Pancreas (tissue), 10 donors: ENCODE measurements around the gene NEDD9. TPM values are rescaled to one million over a fixed set of nuclear protein-coding genes. Genes with fewer than 3 reads are reported as not detected.

ENCODE experiments used
- ATAC-seq, 4 donors: fragments of 200-7000 bp; cut with Tn5 transposase; one replicate each; pipeline versions ENCODE4 v1.8.0 to v1.9.1; 2020; ENCODE audit warnings: mild to moderate bottlenecking in 4 of 4, moderate library complexity in 4 of 4
- DNase-seq, 6 donors: peaks; one replicate each; pipeline ENCODE4 v3.0.0-alpha.2; 2020
- FAIRE-seq: peaks from 2 replicates; lab custom pipeline; 2012; peaks lifted over from hg19 to GRCh38; lab: Jason Lieb, UNC
- H3K27ac ChIP-seq, 4 donors: fragments of 200-600 bp; sonication (generic); 1 replicate in 3 of 4; 2 replicates in 1 of 4; pipeline versions ENCODE4 v1.5.0 to v1.8.0; 2020
- H3K27me3 ChIP-seq, 4 donors: fragments of 200-600 bp; one replicate each; pipeline ENCODE4 v1.8.0; 2021
- H3K36me3 ChIP-seq, 3 donors: fragments of 200-600 bp; sonication (generic) in 1 of 3; one replicate each; pipeline versions ENCODE4 v1.5.0 to v1.8.0; 2020 to 2021
- H3K4me1 ChIP-seq, 3 donors: fragments of 200-600 bp; one replicate each; pipeline ENCODE4 v1.8.0; 2021
- H3K4me3 ChIP-seq, 4 donors: fragments of 200-600 bp; sonication (generic) in 2 of 4; one replicate each; pipeline versions ENCODE4 v1.5.0 to v1.8.0; 2020 to 2021
- H3K9me3 ChIP-seq, 4 donors: fragments of 200-600 bp; one replicate each; pipeline ENCODE4 v1.8.0; 2021
- WGBS, 2 donors: extraction: QIAGEN DNeasy Blood & Tissue Kit; methylation state at CpG; one replicate each; pipeline ENCODE4 v1.1.7; 2013; 5-methylcytosine and 5-hydroxymethylcytosine counted together
- intact Hi-C, 3 donors: fragments of 100-400 bp; cut with DNase I; formaldehyde crosslinking; loops; one replicate each; pipeline versions ENCODE4 v1.11.1 to v1.14.2; 2022
- polyA plus RNA-seq, 2 donors: library from polyadenylated mRNA; stranded (reverse); fragments of 200-250 nt; gene quantifications; one replicate each; pipeline ENCODE4 v1.2.3, GENCODE V29; 2013
- total RNA-seq, 6 donors: library from RNA; stranded (reverse); fragmentation: NEBNext Ultra II Directional in 4 of 6; extraction: Animal tissue kit (Norgen Biotek cat#: 25700) in 4 of 6; gene quantifications; one replicate each; pipeline versions ENCODE4 v1.2.1 to v1.2.4, GENCODE V29; 2021 to 2023
- TF ChIP-seq, protein P1 (sequence below), 4 donors: fragments of 200-600 bp; sonication (generic) in 3 of 4; IDR thresholded peaks; one replicate each; pipeline versions ENCODE4 v1.5.0 to v1.8.0; 2021; ENCODE audit warnings: antibody characterized with exemption in 4 of 4
- donor health status: healthy with polysubstance abuse.
- donor health status: DM: no; HTN: no; CAD: no; lungs with moderate emphysema.
- donor health status: DM: no; HTN: no; CAD: no.
- donor health status: control.
- donor health status: control.
- donor health status: Bipolar disorder and iron deficiency.
- donor health status: DM: yes; HTN: yes; CAD: no.
- donor health status: DM: no; HTN: no; CAD: no.
- donor health status: DM: no; HTN: no; CAD: no.
- donor health status: DM: yes; HTN: yes; CAD: no.

NEDD9 gene
- total and polyA plus RNA-seq, 8 donors, result 4.8 to 13.2 (median 8.3) TPM

- peak overlapping the region in 3 of 4 donors; percentile 73 to 78 (median 78) for H3K27ac ChIP-seq
- intact Hi-C loops, result no loop called here
- H3K4me1 ChIP-seq, result peaks cover 23 to 63% (median 33%) of the 10 kb centered on the region in 3 donors
- WGBS, 2 donors, result 90 to 91% methylated on average over 3 of the region's 3 CpGs
- H3K4me3 ChIP-seq, result no peak overlapping the region
- no peaks in the 10 kb centered on the region for H3K36me3 ChIP-seq
- DNase-seq (no peak), ATAC-seq (no peak), FAIRE-seq (no peak)
- no peaks in the 10 kb centered on the region for H3K27me3 ChIP-seq
- TF ChIP-seq, protein P1, sequence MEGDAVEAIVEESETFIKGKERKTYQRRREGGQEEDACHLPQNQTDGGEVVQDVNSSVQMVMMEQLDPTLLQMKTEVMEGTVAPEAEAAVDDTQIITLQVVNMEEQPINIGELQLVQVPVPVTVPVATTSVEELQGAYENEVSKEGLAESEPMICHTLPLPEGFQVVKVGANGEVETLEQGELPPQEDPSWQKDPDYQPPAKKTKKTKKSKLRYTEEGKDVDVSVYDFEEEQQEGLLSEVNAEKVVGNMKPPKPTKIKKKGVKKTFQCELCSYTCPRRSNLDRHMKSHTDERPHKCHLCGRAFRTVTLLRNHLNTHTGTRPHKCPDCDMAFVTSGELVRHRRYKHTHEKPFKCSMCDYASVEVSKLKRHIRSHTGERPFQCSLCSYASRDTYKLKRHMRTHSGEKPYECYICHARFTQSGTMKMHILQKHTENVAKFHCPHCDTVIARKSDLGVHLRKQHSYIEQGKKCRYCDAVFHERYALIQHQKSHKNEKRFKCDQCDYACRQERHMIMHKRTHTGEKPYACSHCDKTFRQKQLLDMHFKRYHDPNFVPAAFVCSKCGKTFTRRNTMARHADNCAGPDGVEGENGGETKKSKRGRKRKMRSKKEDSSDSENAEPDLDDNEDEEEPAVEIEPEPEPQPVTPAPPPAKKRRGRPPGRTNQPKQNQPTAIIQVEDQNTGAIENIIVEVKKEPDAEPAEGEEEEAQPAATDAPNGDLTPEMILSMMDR (IDR thresholded peaks at IDR 0.05), result no peak
- no peaks in the 10 kb centered on the region for H3K9me3 ChIP-seq
These were observed 14.4 kb downstream of the NEDD9 start for GRCh38 chr6:11218102-11218442.

DNA sequence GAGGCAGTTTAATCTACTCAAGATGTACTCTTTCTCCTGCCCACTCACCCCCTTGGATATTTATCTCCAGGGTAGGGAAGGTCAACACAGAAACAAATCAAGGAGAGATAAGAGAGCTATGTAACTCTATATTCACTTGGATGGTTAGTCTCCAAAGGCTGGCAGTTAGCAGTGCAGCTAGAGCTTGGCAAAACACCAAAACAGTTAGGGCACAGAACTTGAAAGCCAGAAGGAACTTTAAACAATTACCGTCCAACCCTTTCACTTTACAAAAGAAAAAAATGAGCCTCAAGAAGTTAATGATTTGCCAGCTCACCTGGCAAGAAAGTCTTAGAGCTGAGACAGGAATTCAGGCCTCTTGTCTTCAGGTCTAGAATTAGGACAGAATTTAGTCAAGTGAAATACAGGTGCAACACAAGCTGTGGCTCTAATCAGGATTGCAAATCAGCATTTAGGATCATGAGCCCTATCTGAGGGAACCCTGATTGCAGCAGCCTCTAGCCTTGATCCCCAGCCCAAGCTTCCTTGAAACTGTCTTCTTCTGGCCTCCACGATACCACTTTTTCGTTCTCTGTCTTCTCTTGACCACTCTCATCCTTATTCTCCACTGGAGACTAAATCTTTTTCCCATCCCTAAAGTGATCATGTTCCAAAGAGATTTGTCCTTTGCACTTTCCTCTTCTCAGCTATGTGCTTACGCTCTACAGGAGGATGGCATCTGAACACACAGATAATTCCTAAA lies 14.9 kb downstream of the NEDD9 start:
- FAIRE-seq (no peak), DNase-seq (peak in 3 of 6 donors; percentile 38 to 67 (median 55)), ATAC-seq (peak; percentile 68 to 80 (median 75))
- WGBS, 2 donors, result 57 to 60% methylated on average over 4 of the region's 4 CpGs
- no peaks in the 10 kb centered on the region for H3K36me3 ChIP-seq
- H3K27me3 ChIP-seq, result no peaks in the 10 kb centered on the region
- peak overlapping the region in 3 of 4 donors; percentile 11 to 78 (median 78) for H3K27ac ChIP-seq
- H3K4me3 ChIP-seq, result no peak overlapping the region
- intact Hi-C loops, result no loop called here
- H3K4me1 ChIP-seq, result peaks cover 23 to 63% (median 32%) of the 10 kb centered on the region in 3 donors
- H3K9me3 ChIP-seq, result no peaks in the 10 kb centered on the region
- TF ChIP-seq, protein P1 (IDR thresholded peaks at IDR 0.05), result no peak

- Histone ChIP-seq H3K27ac (peak overlapping the region in 3 of 4 donors; percentile 11 to 78 (median 53)), H3K36me3 (no peaks in the 10 kb centered on the region), H3K4me1 (peaks cover 17 to 56% (median 26%) of the 10 kb centered on the region in 3 donors), H3K4me3 (no peak overlapping the region), H3K27me3 (no peaks in the 10 kb centered on the region), H3K9me3 (no peaks in the 10 kb centered on the region)
- 62 to 65% methylated on average over 7 of the region's 7 CpGs for WGBS, 2 donors
- TF ChIP-seq, protein P1 (IDR thresholded peaks at IDR 0.05), result no peak
- FAIRE-seq, result no peak
- peak in 1 of 4 donors; percentile 31 for ATAC-seq
- DNase-seq, result peak in 1 of 6 donors; percentile 30
- intact Hi-C loops, result no loop called here
These were observed 16.7 kb downstream of the NEDD9 start for GRCh38 chr6:11215773-11216172.

- intact Hi-C loops, result no loop called here
- DNase-seq, result no peak
- Histone ChIP-seq H3K27ac (peak overlapping the region in 2 of 4 donors; percentile 53 to 78), H3K4me3 (no peak overlapping the region), H3K36me3 (no peaks in the 10 kb centered on the region), H3K27me3 (no peaks in the 10 kb centered on the region), H3K9me3 (no peaks in the 10 kb centered on the region), H3K4me1 (peaks cover 17 to 57% (median 26%) of the 10 kb centered on the region in 3 donors)
- no peak for ATAC-seq
- TF ChIP-seq, protein P1 (IDR thresholded peaks at IDR 0.05), result no peak
- 85 to 88% methylated on average over 9 of the region's 9 CpGs for WGBS, 2 donors
- FAIRE-seq, result no peak
These were observed 17.6 kb downstream of the NEDD9 start for GRCh38 chr6:11214901-11215300.
